ENCODE measurements around the gene TAF11L6. TPM values are rescaled to one million over a fixed set of nuclear protein-coding genes. Genes with fewer than 3 reads are reported as not detected.
"Not testable (repeated sequence)": the region's sequence is repeated elsewhere in the genome, so short reads cannot be mapped to it uniquely, and the experiment has no call there.

TAF11L6 gene
- not detected in 3 replicates for total RNA-seq

GRCh38 chr5:17528369-17528768 lies at the start of gene TAF11L6:
Gene TAF11L6, plus strand, starts transcription at chr5:17528669.
- not testable (repeated sequence) for H3K4me1 Mint-ChIP-seq; H3K36me3 Mint-ChIP-seq; H3K4me3 Mint-ChIP-seq; H3K27me3 Mint-ChIP-seq (ENCODE audit: low read depth); DNase-seq (ENCODE audit: low spot score in 2 of 2, unreplicated experiment in 2 of 2); H3K9me3 Mint-ChIP-seq; H3K27ac Mint-ChIP-seq

DNA sequence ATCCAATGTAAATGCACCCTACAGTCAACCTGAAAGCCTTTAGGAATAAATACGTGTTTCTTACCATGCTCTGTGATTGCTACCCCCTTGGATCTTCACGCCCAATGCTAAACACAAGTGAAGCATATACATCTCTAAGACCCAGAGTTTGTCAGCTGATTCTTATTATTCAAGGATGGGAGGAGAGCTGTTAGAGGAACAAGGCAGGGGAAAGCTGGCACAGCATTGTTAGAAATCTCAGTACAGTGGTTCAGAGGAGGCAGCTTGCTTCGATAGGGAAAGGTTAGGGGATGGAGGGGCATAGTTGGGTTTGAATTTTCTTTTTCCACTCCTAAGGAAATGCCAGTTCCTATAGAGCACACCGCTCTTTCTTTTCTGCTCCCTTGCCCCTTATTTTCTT lies 47.1 kb upstream of the TAF11L6 start:
- TF ChIP-seq, protein P1, sequence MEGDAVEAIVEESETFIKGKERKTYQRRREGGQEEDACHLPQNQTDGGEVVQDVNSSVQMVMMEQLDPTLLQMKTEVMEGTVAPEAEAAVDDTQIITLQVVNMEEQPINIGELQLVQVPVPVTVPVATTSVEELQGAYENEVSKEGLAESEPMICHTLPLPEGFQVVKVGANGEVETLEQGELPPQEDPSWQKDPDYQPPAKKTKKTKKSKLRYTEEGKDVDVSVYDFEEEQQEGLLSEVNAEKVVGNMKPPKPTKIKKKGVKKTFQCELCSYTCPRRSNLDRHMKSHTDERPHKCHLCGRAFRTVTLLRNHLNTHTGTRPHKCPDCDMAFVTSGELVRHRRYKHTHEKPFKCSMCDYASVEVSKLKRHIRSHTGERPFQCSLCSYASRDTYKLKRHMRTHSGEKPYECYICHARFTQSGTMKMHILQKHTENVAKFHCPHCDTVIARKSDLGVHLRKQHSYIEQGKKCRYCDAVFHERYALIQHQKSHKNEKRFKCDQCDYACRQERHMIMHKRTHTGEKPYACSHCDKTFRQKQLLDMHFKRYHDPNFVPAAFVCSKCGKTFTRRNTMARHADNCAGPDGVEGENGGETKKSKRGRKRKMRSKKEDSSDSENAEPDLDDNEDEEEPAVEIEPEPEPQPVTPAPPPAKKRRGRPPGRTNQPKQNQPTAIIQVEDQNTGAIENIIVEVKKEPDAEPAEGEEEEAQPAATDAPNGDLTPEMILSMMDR (IDR thresholded peaks at IDR 0.05; ENCODE audit: unreplicated experiment): no peak
- Mint-ChIP-seq H3K27me3 (ENCODE audit: low read depth) (no peaks in the 10 kb centered on the region), H3K4me1 (peaks cover 9% of the 10 kb centered on the region), H3K4me3 (no peak overlapping the region), H3K36me3 (no peaks in the 10 kb centered on the region), H3K27ac (no peak overlapping the region), H3K9me3 (no peaks in the 10 kb centered on the region)
- DNase-seq (ENCODE audit: low spot score in 2 of 2, unreplicated experiment in 2 of 2): no peak

DNA sequence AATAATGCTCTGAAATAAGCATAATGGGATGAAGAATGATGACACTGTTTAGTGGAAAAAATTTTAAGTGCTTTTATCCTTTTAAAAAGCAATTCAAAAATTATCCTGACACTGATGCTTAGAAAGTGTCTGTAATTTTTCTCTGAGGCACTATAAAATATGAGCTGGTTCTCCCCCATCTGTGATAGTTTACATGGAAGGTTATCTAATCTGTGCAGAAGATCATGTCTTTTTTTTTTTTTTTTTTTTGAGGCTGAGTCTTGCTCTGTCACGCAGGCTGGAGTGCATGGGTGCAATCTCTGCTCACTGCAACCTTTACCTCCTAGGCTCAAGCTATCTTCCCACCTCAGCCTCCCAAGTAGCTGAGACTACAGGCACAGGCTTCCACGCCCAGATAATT lies 45.7 kb upstream of the TAF11L6 start:
- Mint-ChIP-seq H3K9me3 (no peaks in the 10 kb centered on the region), H3K36me3 (no peaks in the 10 kb centered on the region), H3K27ac (no peak overlapping the region), H3K4me3 (no peak overlapping the region), H3K4me1 (peaks cover 9% of the 10 kb centered on the region), H3K27me3 (ENCODE audit: low read depth) (no peaks in the 10 kb centered on the region)
- no peak for DNase-seq (ENCODE audit: low spot score in 2 of 2, unreplicated experiment in 2 of 2)
- TF ChIP-seq, protein P1 (IDR thresholded peaks at IDR 0.05; ENCODE audit: unreplicated experiment): no peak

DNA sequence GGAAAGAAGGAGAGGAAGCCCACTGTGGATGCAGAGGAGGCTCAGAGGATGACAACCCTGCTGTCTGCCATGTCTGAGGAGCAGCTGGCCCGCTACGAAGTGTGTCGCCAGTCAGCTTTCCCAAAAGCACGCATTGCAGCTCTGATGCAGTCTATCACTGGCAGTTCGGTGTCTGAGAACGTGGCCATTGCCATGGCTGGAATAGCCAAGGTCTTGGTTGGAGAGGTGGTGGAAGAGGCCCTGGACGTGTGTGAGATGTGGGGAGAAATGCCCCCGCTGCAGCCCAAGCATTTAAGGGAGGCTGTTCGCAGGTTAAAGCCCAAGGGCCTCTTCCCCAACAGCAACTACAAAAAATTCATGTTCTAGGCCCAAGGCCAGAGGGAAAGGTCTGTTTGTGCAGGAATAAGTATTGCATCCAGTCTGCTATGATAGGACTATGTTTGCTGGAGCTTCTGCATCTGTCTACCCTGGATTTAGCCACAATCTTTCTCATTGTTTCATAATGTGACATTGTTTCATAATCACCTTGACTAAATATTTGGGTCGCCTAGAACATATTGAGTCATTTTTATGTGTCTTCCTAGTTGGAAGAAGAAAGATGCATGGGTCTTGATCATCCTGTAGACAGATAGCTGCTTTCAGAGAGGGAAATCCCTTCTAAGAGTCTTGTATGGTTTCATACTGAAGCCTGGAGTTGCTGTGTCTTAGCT lies 41.9 kb upstream of the TAF11L6 start:
- H3K4me1 Mint-ChIP-seq; H3K27ac Mint-ChIP-seq; H3K27me3 Mint-ChIP-seq (ENCODE audit: low read depth); DNase-seq (ENCODE audit: low spot score in 2 of 2, unreplicated experiment in 2 of 2); H3K36me3 Mint-ChIP-seq; H3K4me3 Mint-ChIP-seq; H3K9me3 Mint-ChIP-seq: not testable (repeated sequence)

GRCh38 chr5:17487174-17487512 lies 41.3 kb upstream of the TAF11L6 start:
- Mint-ChIP-seq H3K27ac (no peak overlapping the region), H3K36me3 (no peaks in the 10 kb centered on the region), H3K4me3 (no peak overlapping the region), H3K9me3 (no peaks in the 10 kb centered on the region), H3K4me1 (peaks cover 7% of the 10 kb centered on the region), H3K27me3 (ENCODE audit: low read depth) (peaks cover 3% of the 10 kb centered on the region)
- no peak for DNase-seq (ENCODE audit: low spot score in 2 of 2, unreplicated experiment in 2 of 2)
- TF ChIP-seq, protein P1 (IDR thresholded peaks at IDR 0.05; ENCODE audit: unreplicated experiment): no peak

GRCh38 chr5:17491257-17491656 lies 37.2 kb upstream of the TAF11L6 start:
- H3K27ac Mint-ChIP-seq; H3K27me3 Mint-ChIP-seq (ENCODE audit: low read depth); DNase-seq (ENCODE audit: low spot score in 2 of 2, unreplicated experiment in 2 of 2); H3K4me3 Mint-ChIP-seq; H3K4me1 Mint-ChIP-seq; H3K36me3 Mint-ChIP-seq: not testable (repeated sequence)
- peaks cover 12% of the 10 kb centered on the region for H3K9me3 Mint-ChIP-seq

- H3K4me3 Mint-ChIP-seq: no peak overlapping the region
- peaks cover 3% of the 10 kb centered on the region for H3K27me3 Mint-ChIP-seq (ENCODE audit: low read depth)
- peaks cover 12% of the 10 kb centered on the region for H3K9me3 Mint-ChIP-seq
- peaks cover 4% of the 10 kb centered on the region for H3K4me1 Mint-ChIP-seq
- H3K27ac Mint-ChIP-seq: no peak overlapping the region
- DNase-seq (ENCODE audit: low spot score in 2 of 2, unreplicated experiment in 2 of 2): no peak
- H3K36me3 Mint-ChIP-seq: no peaks in the 10 kb centered on the region
- TF ChIP-seq, protein P1 (IDR thresholded peaks at IDR 0.05; ENCODE audit: unreplicated experiment): no peak
Observed at GRCh38 chr5:17492770-17493169, 35.7 kb upstream of the TAF11L6 start.
